K562 (cell line): ENCODE measurements around the gene VEGFB. TPM values are rescaled to one million over a fixed set of nuclear protein-coding genes. Genes with fewer than 3 reads are reported as not detected.

Source experiments
- ADNP ChIP-seq: fragments of 200-800 bp; sonication (Bioruptor generic); IDR thresholded peaks from 2 replicates; pipeline ENCODE4 v1.6.1; 2016; ENCODE audit warnings: missing genetic modification characterization, missing compliant biosample characterization
- ARHGAP35 ChIP-seq: fragments of 450-650 bp; IDR thresholded peaks from 2 replicates; pipeline ENCODE4 v1.6.1; 2018; ENCODE audit not compliant: partially characterized antibody
- ELF2 ChIP-seq: fragments of 250-450 bp; sonication (Bioruptor Pico); IDR thresholded peaks from 2 replicates; pipeline ENCODE4 v1.5.0; 2021; ENCODE audit warnings: mild to moderate bottlenecking
- FIP1L1 ChIP-seq: fragments of 200-400 bp; formaldehyde crosslinking; IDR thresholded peaks from 2 replicates; pipeline ENCODE4 v1.6.1; 2018; ENCODE audit warnings: mild to moderate bottlenecking, low read depth, low read length; ENCODE audit not compliant: poor library complexity, severe bottlenecking
- MAZ ChIP-seq, 2 experiments: fragments of 450-650 bp in 1 of 2; sonication (generic) in 1 of 2; formaldehyde crosslinking; IDR thresholded peaks in 1 of 2; conservative IDR thresholded peaks in 1 of 2; 2 replicates each; pipeline versions ENCODE4 v1.4.0 to v1.5.0; 2020; ENCODE audit warnings: mild to moderate bottlenecking in 1 of 2, missing genetic modification reagents in 1 of 2
- MNT ChIP-seq, 2 experiments: fragments of 450-650 bp; conservative IDR thresholded peaks; 2 replicates each; pipeline ENCODE4 v1.6.1; 2017; ENCODE audit warnings: mild to moderate bottlenecking in 2 of 2, moderate library complexity in 2 of 2
- MYC ChIP-seq, 2 experiments: fragments of 250-450 bp in 1 of 2; sonication (Bioruptor Pico) in 1 of 2; IDR thresholded peaks; 2 replicates each; pipeline versions ENCODE4 v1.5.1 to v1.6.1; 2012 to 2021; ENCODE audit warnings: low read depth in 2 of 2, borderline replicate concordance in 1 of 2, improper control_type of control experiment in 1 of 2, low read length in 1 of 2, mild to moderate bottlenecking in 1 of 2, moderate library complexity in 1 of 2
- RBFOX2 ChIP-seq: fragments of 200-400 bp; formaldehyde crosslinking; IDR thresholded peaks from 2 replicates; pipeline ENCODE4 v1.6.1; 2017; ENCODE audit warnings: low read depth, mild to moderate bottlenecking, low read length, moderate library complexity
- SIN3A ChIP-seq, 2 experiments: fragments of 150-350 bp in 1 of 2; IDR thresholded peaks; 2 replicates each; pipeline ENCODE4 v1.6.1; 2011 to 2016; ENCODE audit warnings: borderline replicate concordance in 2 of 2, low read depth in 2 of 2, low read length in 2 of 2, mild to moderate bottlenecking in 2 of 2, moderate library complexity in 2 of 2; ENCODE audit not compliant: control insufficient read depth in 1 of 2
- SUPT5H ChIP-seq: fragments of 450-650 bp; IDR thresholded peaks from 2 replicates; pipeline ENCODE4 v1.6.1; 2016
- TFAP4 ChIP-seq: sonication (generic); formaldehyde crosslinking; IDR thresholded peaks from 2 replicates; pipeline ENCODE4 v1.8.0; 2022; ENCODE audit warnings: missing genetic modification reagents, mild to moderate bottlenecking, moderate library complexity, borderline replicate concordance
- THAP12 ChIP-seq: fragments of 250-450 bp; sonication (Bioruptor Pico); IDR thresholded peaks from 2 replicates; pipeline ENCODE4 v1.9.0; 2021; ENCODE audit warnings: mild to moderate bottlenecking, inconsistent platforms
- ZBTB26 ChIP-seq: fragments of 450-650 bp; formaldehyde crosslinking; IDR thresholded peaks from 2 replicates; pipeline ENCODE4 v1.4.0; 2022; ENCODE audit warnings: missing genetic modification characterization
- polyA plus RNA-seq, 8 experiments: library from polyadenylated mRNA; depleted of rRNA in 4 of 8; stranded (reverse) in 5 of 8; unstranded in 3 of 8; fragments of >200 nt; fragmentation: Nextera tagmentation in 2 of 8; fragmentation: Illumina TruSeq in 1 of 8; extraction: Ambion mirVana in 2 of 8; extraction: Trizol in 1 of 8; gene quantifications; 2 replicates each; pipeline versions ENCODE4 v1.2.1 to v1.2.3, GENCODE V29; 2011 to 2014; ENCODE audit warnings: inconsistent platforms in 1 of 8, missing spikeins in 1 of 8
- total RNA-seq, 7 experiments: library from RNA; depleted of rRNA in 6 of 7; stranded (reverse); fragments of >200 nt in 6 of 7; fragmentation: Illumina TruSeq in 2 of 7; extraction: Trizol in 2 of 7; gene quantifications; 2 replicates each; pipeline versions ENCODE4 v1.2.1 to v1.2.3, GENCODE V29; 2011 to 2021; ENCODE audit warnings: low replicate concordance in 1 of 7

VEGFB gene
- total and polyA plus RNA-seq, 9 of the 15 experiments (the other 6 are each of a cell fraction or from before 2014, with no cell fraction given): 11.0 to 83.4 (median 25.7) TPM

GRCh38 chr11:64251016-64251752, 16.8 kb downstream of the VEGFB start, which contains the start of gene PLCB3 (continued):
- TF ChIP-seq SUPT5H (peak; percentile 46; the same call in 1 of the 2 replicates), MNT (conservative IDR thresholded peaks at IDR 0.05) (peak in 1 of 2 experiments; percentile 28; a peak in 1 of 4 replicates), FIP1L1 (peak; percentile 3), THAP12 (CRISPR knock-in tag) (peak; percentile 76; the same call in 1 of the 2 replicates), ELF2 (CRISPR knock-in tag) (no peak), ARHGAP35 (no peak), ZBTB26 (CRISPR knock-in tag) (no peak), TFAP4 (CRISPR knock-in tag) (0 out of 2 replicates have a peak, but pooled peaks have one; percentile 38), RBFOX2 (peak; percentile 67), ADNP (tag) (no peak), SIN3A (IDR thresholded peaks at IDR 0.05; ENCODE audit: borderline replicate concordance in 2 of 2, control insufficient read depth in 1 of 2, low read depth in 2 of 2, low read length in 2 of 2) (peak in 1 of 2 experiments; percentile 80; a peak in 1 of 4 replicates), MYC (IDR thresholded peaks at IDR 0.05; ENCODE audit: low read depth, low read length) (peak; percentile 67), MYC (CRISPR knock-in tag; IDR thresholded peaks at IDR 0.05; ENCODE audit: borderline replicate concordance, low read depth) (no peak), MAZ (CRISPR knock-in tag; conservative IDR thresholded peaks at IDR 0.05 in 1 of 2, IDR thresholded peaks at IDR 0.05 in 1 of 2) (peak; percentile 71 to 78)
